GM12878 (cell line): Measurements from ENCODE around the gene IGLL1.

ENCODE experiments used
- CTCF ChIP-seq, 3 experiments: IDR thresholded peaks in 2 of 3; conservative IDR thresholded peaks in 1 of 3; 2 replicates each; pipeline ENCODE4 v1.5.1; 2011; ENCODE audit warnings: low read depth in 3 of 3, low read length in 3 of 3, mild to moderate bottlenecking in 3 of 3, control low read depth in 2 of 3, moderate library complexity in 2 of 3, inconsistent platforms in 1 of 3, mixed read lengths in 1 of 3; ENCODE audit not compliant: control insufficient read depth in 2 of 3, insufficient read depth in 1 of 3; ENCODE audit errors: extremely low read depth in 1 of 3
- FOXK2 ChIP-seq: fragments of 450-650 bp; IDR thresholded peaks from 2 replicates; pipeline ENCODE4 v1.6.1; 2017; ENCODE audit warnings: mild to moderate bottlenecking, moderate library complexity
- PBX3 ChIP-seq: IDR thresholded peaks from 2 replicates; pipeline ENCODE4 v1.6.1; 2011; ENCODE audit warnings: mild to moderate bottlenecking, low read depth, low read length, moderate library complexity; ENCODE audit not compliant: insufficient replicate concordance
- POLR2A ChIP-seq: IDR thresholded peaks from 2 replicates; pipeline ENCODE4 v1.6.1; 2011; ENCODE audit warnings: low read depth, mild to moderate bottlenecking, low read length
- POLR2AphosphoS2 ChIP-seq: IDR thresholded peaks from 2 replicates; pipeline ENCODE4 v1.6.1; 2011; ENCODE audit warnings: low read depth, mild to moderate bottlenecking, low read length, improper control_type of control experiment, moderate library complexity
- TF ChIP-seq, protein P1 (sequence below): fragments of 450-650 bp; formaldehyde crosslinking; IDR thresholded peaks from 2 replicates; pipeline ENCODE4 v1.4.0; 2020; ENCODE audit warnings: mild to moderate bottlenecking, moderate library complexity

DNA sequence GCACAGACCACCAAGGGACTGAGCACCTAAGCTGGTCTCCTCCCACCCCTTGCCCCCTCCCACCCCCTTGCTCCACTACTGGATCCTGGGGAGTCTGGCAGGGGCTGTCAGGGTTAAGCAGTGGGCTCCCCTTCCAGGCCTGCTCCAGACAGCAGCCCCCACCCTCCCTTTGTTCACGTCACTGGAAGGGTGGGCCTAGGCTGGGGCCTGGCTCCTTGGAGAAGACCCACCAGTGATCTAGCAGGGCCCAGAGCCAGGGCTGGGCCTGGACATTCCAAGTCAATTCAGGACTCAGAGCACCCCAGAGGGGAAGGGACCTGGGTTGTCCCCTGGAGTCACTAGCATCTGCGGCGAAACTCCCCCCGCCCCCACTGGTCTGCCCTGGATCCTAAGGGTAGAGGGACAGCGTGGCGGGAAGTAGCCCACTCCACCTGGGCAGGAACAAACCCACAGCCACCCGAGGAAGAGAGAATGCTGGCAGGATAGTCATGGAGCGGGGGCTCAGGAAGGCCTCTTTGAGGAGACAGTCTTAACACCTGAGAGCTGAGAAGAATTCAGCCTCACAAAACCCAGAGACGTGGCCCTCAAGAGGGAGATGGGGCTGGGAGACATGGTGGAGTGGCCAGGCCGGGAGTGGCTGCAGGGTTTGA lies 45.8 kb downstream of the IGLL1 start:
- no peak for TF ChIP-seq CTCF (IDR thresholded peaks at IDR 0.05 in 2 of 3, conservative IDR thresholded peaks at IDR 0.05 in 1 of 3; ENCODE audit: control insufficient read depth in 2 of 3, extremely low read depth in 1 of 3, insufficient read depth in 1 of 3, low read depth in 3 of 3, low read length in 3 of 3)
- TF ChIP-seq POLR2AphosphoS2 = no peak
- no peak for TF ChIP-seq POLR2A
- TF ChIP-seq PBX3 = no peak
- TF ChIP-seq, protein P1, sequence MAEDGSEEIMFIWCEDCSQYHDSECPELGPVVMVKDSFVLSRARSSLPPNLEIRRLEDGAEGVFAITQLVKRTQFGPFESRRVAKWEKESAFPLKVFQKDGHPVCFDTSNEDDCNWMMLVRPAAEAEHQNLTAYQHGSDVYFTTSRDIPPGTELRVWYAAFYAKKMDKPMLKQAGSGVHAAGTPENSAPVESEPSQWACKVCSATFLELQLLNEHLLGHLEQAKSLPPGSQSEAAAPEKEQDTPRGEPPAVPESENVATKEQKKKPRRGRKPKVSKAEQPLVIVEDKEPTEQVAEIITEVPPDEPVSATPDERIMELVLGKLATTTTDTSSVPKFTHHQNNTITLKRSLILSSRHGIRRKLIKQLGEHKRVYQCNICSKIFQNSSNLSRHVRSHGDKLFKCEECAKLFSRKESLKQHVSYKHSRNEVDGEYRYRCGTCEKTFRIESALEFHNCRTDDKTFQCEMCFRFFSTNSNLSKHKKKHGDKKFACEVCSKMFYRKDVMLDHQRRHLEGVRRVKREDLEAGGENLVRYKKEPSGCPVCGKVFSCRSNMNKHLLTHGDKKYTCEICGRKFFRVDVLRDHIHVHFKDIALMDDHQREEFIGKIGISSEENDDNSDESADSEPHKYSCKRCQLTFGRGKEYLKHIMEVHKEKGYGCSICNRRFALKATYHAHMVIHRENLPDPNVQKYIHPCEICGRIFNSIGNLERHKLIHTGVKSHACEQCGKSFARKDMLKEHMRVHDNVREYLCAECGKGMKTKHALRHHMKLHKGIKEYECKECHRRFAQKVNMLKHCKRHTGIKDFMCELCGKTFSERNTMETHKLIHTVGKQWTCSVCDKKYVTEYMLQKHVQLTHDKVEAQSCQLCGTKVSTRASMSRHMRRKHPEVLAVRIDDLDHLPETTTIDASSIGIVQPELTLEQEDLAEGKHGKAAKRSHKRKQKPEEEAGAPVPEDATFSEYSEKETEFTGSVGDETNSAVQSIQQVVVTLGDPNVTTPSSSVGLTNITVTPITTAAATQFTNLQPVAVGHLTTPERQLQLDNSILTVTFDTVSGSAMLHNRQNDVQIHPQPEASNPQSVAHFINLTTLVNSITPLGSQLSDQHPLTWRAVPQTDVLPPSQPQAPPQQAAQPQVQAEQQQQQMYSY (CRISPR knock-in tag) = no peak
- TF ChIP-seq FOXK2 = no peak
